ENCODE data around the gene CNBP.
A peak's percentile ranks its signal among the peaks of the same experiment; 100 is the strongest.
"Not testable (repeated sequence)": the region's sequence is repeated elsewhere in the genome, so short reads cannot be mapped to it uniquely, and the experiment has no call there.

The CNBP gene

GRCh38 chr3:129183569-129184395, at the start of gene CNBP:
Gene CNBP (minus strand): TSS chr3:129183896. CDS start chr3:129171757, 12,139 bp downstream.
- peak; percentile 94 for DNase-seq

- DNase-seq, result no peak
These were observed 47.8 kb upstream of the CNBP start for GRCh38 chr3:129231331-129232119.

GRCh38 chr3:129230311-129231019, 46.8 kb upstream of the CNBP start:
- peak; percentile 47 for DNase-seq

DNA sequence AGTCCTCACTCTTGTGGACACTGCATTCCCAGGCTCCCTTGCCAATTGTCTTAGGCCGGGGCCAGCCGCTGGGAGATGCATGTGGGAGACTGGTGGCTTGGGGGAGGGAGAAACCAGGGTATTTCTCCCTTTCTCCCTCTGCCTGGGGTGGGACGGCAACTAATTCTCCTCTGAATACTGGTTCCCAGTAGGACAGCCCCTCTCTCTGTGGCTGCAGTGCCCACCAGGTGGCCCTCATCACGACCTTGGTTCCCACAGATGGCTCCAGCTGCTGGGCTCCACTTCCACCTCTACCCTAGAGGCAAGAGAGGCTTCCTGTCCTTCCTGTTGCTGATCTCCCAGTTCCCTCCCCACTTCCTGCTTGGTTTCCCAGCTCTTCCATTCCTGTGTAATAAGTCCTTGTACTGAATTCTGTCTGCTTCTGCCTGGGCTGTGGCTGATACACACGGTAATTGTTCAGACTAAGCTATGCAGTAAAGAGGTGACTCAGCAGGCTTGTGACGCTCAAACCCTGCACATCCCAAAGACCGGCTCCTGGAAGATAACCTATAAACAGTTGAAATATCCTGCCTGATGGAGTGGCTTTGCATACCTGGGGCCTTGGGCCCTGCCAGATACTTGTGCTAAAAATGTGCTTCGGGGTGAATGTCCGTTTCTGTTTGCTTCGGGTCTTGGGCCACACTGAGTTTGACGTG, 45.3 kb upstream of the CNBP start:
- no peak for DNase-seq

GRCh38 chr3:129226374-129226773, 42.7 kb upstream of the CNBP start:
- no peak for DNase-seq

DNA sequence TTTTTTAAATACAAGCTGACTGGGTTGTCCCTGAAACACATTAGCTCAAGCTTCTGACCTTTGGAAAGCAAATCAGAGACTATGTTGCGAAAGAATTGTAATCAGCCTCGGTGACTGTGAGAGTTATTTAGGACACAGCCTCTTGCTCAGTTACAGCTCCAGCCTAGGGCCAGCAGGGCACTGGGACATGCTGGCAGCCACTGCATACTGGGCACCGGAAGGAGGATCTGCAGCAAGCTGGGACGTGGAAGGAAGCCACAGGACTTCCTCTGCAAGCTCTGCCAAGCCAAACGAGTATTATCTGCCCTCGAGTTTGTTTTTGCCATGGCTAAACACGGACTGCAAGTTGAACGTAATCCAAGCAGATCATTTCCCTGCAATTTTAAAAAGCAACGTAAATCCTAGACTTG, 41.3 kb upstream of the CNBP start:
- DNase-seq, result peak; percentile 41

DNA sequence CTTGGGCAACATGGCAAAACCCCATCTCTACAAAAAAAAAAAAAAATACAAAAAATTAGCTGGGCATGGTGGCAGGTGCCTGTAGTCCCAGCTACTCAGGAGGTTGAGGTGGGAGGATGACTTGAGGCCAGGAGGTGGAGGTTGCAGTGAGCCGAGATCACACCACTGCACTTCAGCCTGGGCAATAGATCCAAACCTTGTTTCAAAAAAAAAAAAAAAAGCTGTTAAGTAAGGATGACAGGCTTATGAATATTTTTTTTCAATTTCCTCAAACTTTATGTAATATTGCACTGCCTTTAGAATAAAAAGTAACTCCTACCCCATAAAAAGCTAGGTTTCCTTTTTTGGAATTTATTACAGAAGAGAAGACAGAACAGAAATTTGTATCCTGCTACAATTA, 40.7 kb upstream of the CNBP start:
- DNase-seq, result not testable (repeated sequence)

GRCh38 chr3:129218742-129219141, 35.0 kb upstream of the CNBP start:
- DNase-seq, result no peak

GRCh38 chr3:129213238-129213637, 29.5 kb upstream of the CNBP start:
- no peak for DNase-seq

DNA sequence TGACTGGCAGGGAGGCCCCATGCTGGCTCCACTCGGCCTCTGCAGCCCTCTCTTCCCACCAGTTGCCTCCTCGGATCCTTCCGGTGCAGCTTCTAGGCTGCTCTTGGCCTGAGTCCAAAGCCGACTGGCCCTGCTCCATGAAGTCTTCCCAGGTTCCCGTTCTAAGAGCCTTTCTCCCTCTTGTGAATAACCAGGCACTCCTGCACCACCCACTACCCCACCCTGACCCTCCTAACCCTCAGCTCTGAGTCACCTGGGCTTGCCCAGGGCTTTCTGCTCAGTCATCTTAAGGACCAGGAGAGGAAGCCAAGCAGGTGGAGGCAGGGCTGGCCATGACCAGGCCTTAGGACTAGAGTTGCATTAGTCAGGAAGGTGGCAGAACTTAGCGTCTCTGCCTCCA, 28.1 kb upstream of the CNBP start:
- DNase-seq, result no peak

- DNase-seq, result no peak
These were observed 27.6 kb upstream of the CNBP start for GRCh38 chr3:129211345-129211744.

GRCh38 chr3:129207479-129207878, 23.8 kb upstream of the CNBP start:
- no peak for DNase-seq

GRCh38 chr3:129205109-129205832, 21.6 kb upstream of the CNBP start:
- DNase-seq, result no peak

GRCh38 chr3:129204473-129204872, 20.8 kb upstream of the CNBP start:
- DNase-seq, result no peak

DNA sequence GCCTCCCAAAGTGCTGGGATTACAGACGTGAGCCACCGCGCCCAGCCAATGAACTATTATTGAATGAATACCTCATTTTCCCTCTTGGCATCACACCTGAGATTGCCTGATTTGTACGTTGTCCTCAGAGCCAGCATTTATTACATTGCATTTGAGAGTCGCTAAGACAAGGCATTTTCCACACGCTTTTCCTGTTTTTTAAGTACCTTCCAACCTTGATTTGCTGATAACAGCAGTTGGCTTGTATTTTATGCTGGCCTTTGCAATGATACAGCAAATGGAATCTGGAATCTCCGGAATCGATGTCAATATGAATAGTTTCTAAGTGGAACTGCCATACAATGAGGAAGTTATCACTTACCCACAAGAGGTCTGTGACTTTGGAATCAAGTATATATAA, 15.7 kb upstream of the CNBP start:
- DNase-seq, result no peak

DNA sequence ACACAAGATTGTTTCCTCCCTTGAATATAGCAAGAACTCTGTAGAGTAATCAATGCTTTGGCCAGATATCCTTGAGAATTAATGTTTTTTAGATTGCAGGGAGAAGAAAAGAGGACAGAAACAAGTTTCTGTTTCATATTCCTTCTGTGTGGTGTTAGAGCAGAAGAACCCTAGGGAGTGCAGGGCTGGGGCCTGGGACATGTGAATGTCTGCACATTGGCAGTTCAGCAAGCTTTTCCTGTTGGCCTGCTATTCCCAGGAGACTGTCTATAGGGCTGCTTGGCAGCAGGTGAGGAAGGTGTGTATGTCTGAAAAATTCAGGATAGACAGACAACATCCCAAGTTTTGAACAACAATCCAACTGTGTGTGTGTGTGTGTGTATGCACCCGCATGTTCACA, 13.6 kb upstream of the CNBP start:
- no peak for DNase-seq

DNA sequence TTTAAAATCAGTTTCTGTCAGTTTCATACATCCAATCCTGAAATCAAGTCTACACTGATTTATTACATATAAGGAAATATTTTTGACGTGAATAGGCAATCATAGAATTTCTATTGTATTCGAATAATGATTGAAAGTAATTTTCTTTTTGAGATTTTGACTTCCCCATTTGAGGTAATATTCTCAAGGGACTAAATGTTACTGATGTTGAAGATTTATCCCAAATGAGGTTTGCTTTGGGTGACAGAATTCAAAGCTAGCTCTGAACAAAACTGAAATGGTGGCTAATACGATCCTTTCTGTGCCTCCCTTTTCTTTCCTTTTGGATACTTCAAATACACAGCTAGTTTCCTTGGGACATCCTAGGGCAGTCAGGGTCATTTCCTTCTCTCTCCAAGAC, 12.9 kb upstream of the CNBP start:
- DNase-seq, result no peak

- no peak for DNase-seq
These were observed 12.1 kb upstream of the CNBP start for GRCh38 chr3:129195731-129196256.

GRCh38 chr3:129189793-129190192, 6.1 kb upstream of the CNBP start:
- DNase-seq, result not testable (repeated sequence)

DNA sequence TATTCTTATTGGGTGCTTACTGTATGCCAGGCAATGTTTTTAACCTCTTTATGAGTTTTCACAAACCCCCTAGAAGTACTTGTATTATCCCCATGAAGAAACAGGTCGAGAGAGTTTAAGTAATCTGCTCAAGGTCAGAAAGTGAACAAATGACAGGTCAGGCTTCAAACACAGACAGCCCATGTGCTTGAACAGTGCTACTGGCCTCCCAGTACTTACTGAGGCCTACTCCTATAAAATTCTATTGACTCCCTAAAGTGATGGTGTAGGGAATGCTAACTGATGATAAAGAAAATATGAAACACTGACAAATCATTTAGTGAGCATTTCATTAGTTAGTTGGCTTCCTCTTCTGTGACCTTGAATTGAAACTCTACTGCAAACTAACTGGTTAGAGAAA, 4.2 kb upstream of the CNBP start:
- DNase-seq, result no peak

DNA sequence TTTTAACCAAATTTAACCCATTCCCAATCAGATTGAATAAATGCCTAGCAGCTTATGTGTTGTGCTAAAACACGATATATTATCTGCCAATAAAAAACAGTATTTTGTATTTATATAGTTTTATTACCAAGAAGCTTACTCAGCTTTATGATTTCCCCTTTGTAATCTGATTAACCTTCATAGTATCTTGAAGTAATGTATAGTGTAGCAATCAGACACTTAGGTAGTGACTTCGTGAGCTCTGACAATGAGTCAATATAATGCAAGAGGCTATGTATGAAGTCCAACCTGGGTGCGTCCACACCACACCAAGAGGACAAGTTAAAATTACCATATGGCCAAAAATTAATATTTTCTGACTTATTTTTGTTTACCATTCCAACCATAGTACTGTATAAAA, 2.1 kb upstream of the CNBP start:
- no peak for DNase-seq

All from stimulated activated CD8-positive, alpha-beta memory T cell treated with anti-CD3 and anti-CD28 coated beads, Interleukin-4, amount 100 ng/mL, for 48 hours (primary cell).